HG03432 (cell line): Measurements from ENCODE around the gene MTMR3.
"Not testable (repeated sequence)": the region's sequence is repeated elsewhere in the genome, so short reads cannot be mapped to it uniquely, and the experiment has no call there.

ENCODE experiments used
- ATAC-seq: cut with Tn5 transposase; IDR thresholded peaks from one replicate; pipeline ENCODE4 v1.9.1; 2021; ENCODE audit warnings: mild to moderate bottlenecking, moderate library complexity; ENCODE audit not compliant: unreplicated experiment

The MTMR3 gene

DNA sequence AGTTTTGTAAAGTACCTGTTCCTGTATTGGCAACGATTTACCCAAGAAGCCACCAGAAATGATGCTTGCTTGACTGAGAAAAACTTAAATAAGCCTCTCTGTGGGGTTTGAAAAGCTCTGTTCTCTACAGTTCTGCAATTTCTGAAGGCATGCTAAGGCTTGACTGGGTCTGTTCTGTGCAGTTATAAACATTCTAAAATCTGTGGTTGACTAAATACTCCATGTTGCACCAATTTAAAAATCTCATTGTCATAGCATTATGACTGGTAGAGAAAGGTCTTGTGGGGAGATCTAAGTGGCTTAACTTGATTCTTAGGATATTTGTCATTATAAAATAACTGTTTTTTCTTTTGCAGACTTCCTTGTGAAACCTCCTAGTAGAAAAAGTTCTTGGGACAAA lies 73.7 kb downstream of the MTMR3 start:
- no peak for ATAC-seq

DNA sequence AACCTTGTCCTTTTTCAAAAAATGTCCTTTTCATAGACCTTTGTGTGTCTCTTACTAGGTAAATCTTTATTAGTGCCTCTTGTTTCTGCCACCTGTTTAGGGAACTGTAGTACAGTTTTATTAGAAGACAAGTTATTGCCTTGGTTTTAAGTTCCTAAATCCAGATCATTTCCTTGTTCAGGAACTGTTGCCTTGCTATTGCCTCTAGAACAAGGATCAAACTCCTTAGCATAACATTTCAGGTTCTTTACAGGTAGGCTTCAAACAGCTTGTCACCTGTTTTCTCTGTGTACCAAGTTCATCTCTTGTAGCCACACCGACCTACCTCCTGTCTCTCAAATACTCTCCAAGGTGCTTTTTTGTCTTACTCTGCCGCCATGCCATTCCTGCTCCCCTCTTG lies 75.2 kb downstream of the MTMR3 start:
- no peak for ATAC-seq

GRCh38 chr22:29964776-29965175 lies 81.8 kb downstream of the MTMR3 start:
- ATAC-seq, result no peak

DNA sequence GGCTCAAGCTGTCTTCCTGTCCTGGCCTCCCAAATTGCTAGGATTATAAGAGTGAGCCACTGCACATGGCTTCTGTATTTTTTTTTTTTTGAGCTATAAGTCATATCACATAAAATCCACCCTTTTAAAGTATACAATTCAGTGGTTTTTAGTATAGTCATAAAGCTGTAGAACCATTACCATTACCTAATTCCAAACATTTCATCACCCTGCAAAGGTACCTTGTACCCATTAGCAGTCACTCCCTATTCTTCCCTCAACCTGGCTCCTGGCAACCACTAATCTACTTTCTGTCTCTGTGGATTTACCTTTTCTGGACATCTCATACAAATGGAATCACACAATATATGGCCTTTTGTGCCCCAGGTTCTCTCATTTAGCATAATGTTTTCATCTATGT lies 84.5 kb downstream of the MTMR3 start:
- ATAC-seq, result no peak

DNA sequence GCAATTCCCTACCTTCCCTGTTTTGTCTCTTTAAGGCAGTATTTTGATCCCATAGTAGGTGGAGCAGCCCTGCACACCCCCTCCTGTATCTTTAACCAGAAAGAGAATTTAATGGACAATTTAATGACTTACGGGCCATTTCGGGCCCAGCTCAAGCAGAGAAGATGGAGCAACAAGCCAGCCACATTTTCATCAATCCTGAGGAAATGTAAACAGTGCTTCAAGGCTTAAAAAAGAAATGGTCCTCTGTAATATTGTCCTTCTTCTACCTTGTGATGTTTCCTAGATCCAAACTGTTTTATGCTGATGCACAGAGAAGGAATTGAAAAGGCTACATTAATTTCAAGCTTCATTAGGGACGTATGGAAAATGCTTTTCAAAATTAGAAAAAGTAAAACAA lies 88.6 kb downstream of the MTMR3 start:
- ATAC-seq, result no peak

DNA sequence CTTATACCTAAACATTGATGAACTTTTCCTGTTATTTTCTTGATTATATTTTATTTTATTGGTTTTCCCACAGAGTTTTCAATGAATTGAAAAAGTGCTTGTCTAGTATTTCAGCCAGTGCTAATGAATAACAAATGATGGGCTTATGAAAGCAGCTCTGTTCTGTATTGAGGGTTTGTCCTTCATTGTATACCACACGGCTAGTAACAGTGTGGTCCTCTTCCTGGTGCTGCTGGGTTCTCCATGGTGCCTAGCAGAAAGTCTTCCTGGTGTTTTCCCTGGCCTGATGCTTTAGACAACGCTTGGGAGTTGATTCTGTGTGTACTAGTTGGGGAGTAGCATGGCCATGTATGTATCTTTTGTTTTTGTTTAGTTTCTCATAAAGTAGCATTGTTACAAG lies 89.1 kb downstream of the MTMR3 start:
- no peak for ATAC-seq

DNA sequence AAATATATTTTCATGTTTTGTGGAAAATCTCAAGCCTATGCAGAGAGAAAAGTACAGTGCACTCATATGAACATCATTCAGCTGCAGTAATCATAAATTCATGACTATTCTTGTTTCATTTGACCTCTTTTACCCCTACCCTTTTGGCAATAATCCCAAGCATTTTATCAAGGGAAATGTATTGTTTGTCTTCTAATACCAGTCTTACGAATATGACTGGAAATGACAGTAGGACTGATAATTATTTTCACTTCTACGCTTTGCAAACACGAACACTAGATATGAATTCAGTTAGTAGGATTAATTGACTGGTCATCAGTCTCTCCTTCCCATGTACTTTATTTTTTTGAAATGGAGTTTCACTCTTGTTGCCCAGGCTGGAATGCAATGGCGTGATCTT lies 90.3 kb downstream of the MTMR3 start:
- ATAC-seq, result no peak

DNA sequence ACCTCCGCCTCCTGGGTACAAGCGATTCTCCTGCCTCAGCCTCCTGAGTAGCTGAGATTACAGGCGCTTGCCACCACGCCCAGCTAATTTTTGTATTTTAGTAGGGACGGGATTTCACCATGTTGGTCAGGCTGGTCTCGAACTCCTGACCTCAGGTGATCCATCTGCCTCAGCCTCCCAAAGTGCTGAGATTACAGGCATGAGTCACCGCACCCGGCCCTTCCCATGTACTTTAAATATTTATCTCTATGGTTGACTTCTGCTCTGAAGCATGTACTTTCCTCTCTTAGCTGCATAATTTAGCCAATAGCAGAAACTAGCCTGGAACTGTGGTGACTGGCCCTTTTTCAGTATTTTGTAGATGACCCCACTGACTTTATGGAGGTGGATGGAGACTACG lies 90.7 kb downstream of the MTMR3 start:
- not testable (repeated sequence) for ATAC-seq

DNA sequence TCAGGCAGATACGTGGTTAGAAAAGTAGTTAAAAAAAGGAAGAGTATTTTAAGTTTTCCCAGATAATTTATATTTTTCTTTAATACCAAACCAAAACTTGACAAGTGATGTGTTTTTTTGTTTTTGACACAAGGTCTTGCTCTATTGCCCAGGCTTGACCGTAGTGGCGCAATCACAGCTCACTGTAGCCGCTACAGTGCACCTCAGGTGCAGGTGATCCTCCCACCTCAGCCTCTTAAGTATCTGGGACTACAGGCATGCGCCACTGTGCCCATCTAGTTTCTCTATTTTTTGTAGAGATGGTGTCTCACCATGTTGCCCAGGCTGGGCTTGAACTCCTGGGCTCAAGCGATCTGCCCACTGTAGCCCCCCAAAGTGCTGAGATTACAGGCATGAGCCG lies 92.5 kb downstream of the MTMR3 start:
- ATAC-seq, result no peak

DNA sequence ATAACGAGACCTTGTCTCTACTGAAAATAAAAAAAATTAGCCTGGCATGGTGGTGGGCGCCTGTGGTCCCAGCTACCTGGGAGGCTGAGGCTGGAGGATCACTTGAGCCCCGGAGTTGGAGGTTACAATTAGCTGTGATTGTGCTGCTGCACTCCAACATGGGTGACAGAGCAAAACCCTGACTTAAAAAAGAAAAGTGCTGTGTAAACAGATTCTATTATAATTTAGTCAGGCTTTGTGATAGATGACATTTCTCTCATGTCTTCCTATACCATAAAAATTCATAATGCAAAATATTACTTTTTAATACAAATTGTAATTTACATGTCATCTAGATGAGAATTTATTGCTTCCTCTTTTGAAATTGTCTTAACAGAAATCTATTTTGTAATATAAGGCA lies 94.1 kb downstream of the MTMR3 start:
- ATAC-seq, result no peak

- peak; percentile 64 for ATAC-seq
These were observed 96.9 kb downstream of the MTMR3 start for GRCh38 chr22:29979777-29980321.

DNA sequence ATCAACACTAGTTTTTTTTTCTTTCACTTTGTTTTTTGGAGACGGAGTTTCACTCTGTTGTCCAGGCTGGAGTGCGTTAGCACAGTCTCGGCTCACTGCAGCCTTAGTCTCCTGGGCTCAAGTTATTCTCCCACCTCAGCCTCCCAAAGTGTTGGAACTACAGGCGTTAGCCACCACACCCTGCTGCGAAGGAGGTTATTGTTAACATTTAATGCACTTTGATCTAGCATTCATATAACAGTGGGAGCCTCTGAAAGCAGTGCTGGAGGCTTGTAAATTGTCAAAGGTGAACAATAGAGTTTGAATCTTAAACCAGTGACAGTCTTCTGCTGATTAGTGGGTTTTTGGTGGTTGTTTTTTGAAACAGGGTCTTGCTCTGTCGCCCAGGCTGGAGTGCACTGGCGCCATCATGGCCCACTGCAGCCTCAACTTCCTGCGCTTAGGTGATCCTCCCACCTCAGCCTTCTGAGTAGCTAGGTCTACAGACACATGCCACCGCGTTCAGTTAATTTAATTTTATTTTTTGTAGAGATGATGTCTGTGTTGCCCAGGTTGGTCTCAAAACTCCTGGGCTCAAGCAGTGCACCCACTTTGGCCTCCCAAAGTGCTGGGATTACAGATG lies 100.4 kb downstream of the MTMR3 start:
- no peak for ATAC-seq

- no peak for ATAC-seq
These were observed 102.9 kb downstream of the MTMR3 start for GRCh38 chr22:29985912-29986311.

DNA sequence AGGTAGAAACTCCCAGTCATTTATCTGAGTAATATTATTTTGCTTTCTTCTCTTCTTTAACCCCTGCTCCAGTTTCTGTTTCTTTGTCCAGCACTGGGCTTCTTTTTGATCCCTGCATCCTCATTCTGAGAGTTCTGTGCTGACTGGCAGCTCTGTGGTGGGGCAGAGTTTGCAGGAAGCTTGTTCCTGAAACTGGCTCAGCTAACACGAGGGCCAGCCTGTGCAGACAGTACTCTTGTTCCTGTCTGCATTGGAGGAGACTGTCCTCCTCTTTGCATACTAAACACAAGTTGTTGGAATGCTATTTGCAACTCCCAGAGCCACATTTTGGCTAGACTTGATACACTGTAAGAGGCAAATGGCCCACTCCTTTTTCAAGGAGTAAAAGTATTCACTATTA lies 104.2 kb downstream of the MTMR3 start:
- ATAC-seq, result no peak

DNA sequence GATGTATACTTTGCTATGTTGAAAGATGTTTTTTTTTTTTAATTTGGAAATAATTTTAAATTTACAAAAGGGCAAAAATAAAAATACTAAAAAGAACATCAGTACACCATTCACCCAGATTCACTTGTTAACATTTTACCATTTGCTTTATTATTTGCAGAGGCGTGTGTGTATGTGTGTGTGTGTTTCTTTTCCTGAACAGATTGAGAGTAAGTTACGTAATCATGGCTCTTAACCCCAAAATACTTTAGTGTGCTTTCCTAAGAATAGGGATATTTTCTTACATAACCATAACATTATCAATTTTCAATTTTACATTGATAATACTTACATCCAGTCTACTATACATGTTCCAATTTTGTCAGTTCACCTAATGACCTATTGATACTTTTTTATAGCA lies 105.7 kb downstream of the MTMR3 start:
- no peak for ATAC-seq

DNA sequence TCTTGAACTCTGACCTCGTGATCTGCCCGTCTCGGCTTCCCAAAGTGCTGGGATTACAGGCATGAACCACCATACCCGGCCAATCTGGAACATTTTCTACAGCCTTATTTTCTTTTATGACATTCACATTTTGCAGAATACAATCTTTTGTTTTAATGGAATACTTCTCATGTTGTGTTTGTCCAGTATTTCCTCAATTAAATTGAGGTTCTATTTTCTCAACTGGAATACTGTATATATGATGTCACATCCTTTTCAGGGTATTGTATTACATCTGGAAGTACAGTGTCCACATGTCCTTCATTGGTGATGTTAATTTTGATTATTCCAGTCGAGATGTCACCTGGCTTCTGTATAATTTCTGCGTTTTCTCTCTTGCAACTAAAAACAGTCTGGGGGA lies 106.5 kb downstream of the MTMR3 start:
- no peak for ATAC-seq

- ATAC-seq, result no peak
These were observed 109.6 kb downstream of the MTMR3 start for GRCh38 chr22:29992341-29993275.

GRCh38 chr22:29994027-29994715 lies 111.2 kb downstream of the MTMR3 start:
- ATAC-seq, result no peak

DNA sequence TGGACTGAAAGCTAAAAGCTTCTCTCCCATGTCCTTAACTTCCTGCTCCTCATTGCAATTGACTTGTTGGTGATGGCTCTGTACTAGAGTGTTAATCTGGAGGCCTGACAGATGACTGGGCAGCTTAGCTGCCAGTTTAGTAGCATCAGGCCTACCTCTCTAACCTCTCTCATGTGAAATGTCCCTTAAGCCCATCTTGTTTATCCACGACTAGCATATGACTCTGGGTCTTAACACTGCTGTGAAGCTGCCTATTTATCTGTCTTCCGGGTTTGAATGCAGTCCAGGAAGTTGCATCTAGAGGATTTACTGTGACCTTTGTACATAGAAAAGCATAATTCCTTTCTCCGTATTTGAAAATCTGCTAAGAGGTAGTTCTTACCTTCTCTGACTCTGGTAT lies 112.0 kb downstream of the MTMR3 start:
- ATAC-seq, result no peak

GRCh38 chr22:29997107-29997506 lies 114.1 kb downstream of the MTMR3 start:
- ATAC-seq, result no peak

DNA sequence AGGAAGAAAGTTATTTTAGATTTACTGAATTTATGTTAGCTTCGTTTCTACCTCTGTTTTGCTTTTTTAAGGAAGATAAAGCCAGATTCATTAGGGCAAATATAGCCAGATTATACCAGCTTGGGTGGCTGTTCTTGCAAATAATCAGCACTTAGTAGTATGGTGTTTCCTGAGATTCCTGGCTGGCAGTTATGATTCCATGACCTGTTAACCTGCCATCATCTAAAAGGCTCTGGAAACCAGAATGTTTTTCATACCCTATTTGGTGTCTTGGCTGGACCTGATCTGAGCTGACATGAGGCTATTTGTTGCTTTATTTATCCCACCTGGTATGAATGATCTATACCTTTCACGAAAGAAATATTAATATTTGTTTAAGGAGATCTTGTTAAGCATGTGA lies 114.5 kb downstream of the MTMR3 start:
- no peak for ATAC-seq
